GM21529 (cell line): ENCODE results near the gene KCNG3.

Source experiments
- ATAC-seq: cut with Tn5 transposase; IDR thresholded peaks from one replicate; pipeline ENCODE4 v1.9.1; 2021; ENCODE audit not compliant: unreplicated experiment

Gene KCNG3

DNA sequence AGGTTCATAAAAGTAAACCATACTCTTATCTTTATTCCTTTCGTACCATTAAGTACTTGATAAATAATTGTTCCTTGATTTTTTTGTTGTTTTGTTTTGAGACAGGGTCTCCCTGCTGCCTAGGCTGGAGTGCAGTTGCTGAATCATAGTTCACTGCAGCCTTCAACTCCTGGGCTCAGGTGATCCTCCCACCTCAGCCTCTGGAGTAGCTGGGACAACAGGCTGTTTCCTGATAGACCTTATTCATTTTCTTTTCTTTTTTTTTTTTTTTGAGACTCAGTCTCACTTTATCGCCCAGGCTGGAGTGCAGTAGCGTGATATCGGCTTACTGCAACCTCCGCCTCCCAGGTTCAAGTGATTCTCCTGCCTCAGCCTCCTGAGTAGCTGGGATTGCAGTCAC is 5.5 kb downstream of the KCNG3 start:
- ATAC-seq, result no peak

DNA sequence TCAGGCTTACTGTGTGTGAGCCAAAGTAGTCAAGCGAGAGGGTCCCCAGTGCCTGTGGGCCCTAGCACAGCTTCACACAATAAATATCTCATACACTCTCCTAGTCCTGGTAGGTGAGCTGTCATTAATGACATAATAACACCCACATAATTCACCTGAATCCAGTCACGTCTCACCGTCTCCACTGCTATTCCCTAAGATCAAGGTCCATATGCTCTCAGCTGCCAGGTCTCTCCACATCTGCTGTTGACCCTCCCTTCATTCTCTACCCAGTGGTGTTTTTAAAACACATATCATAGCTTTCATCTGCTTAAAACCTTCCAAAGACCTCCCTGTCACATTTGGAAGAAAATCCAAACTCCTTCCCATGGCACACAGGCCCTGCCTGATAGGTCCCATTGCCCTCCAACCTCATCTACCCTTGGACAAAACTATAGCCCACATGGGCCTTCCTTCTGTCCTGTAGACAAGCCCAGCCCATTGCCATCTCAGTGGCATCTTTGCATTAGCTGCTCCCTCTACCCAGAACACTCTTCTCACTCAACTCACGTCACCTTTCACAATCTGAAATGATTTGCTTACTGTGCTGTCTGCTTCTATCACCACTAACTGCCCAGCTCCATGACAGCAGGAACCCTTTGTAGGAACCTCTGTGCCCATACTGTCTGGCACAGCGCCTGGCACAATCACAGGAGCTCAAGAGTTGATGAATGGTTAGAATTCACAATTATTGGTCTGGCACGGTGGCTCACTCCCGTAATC is 7.5 kb downstream of the KCNG3 start:
- ATAC-seq, result no peak

- ATAC-seq, result no peak
Measured at GRCh38 chr2:42480402-42480801, 13.4 kb downstream of the KCNG3 start.

- ATAC-seq, result no peak
Measured at GRCh38 chr2:42474765-42475454, 18.9 kb downstream of the KCNG3 start.

DNA sequence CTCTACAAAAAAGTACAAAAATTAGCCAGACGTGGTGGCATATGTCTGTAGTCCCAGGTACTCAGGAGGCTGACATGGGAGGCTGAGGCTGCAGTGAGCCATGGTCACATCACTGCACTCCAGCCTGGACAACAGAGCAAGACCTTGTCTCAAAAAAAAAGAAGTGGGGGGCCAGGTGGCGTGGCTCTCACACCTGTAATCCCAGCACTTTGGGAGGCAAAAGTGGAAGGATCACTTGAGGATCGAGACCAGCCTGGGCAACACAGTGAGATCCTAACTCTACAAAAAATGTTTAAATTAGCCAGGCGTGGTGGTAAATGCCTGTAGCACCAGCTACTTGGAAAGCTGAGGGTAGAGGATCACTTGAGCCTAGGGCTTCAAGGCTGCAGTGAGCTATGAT is 23.1 kb downstream of the KCNG3 start:
- ATAC-seq, result no peak

DNA sequence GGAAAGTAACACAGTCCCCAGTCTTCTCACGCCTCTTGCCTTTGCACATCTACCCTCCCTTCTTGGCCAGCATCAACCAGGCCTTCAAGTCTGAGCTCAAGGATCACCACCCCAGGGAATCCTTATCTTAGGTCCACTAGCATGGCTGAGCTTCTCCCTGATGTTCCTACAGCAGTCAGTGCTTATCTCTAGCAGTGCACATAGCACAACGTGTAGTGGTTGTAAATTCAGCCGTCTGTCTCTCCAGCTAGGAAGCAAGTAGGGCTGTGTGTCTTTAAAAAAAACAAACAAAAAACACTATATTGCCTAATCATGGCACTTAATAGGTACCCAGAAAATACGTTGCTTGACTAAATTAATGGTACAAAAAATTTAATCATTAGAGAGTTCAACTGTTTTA is 29.2 kb downstream of the KCNG3 start:
- ATAC-seq, result no peak

DNA sequence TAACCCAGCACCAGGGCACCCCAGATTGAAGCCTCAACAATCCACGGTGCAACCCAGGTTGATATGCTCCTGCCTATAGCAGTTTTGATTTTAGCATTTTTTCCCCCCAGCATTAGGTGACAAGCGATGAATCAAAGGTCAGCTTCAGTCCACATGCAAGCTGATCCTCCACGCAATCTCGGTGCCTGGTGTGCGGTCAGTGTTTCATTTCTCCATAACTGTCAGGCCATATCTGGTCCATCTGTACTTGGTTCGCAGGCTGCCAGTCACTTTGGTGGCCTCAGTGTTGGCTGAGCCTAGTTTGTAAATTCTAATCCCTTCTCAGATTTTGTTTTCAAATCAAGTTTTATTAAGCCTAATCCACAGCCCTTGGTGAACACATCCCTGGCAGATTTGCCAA is 30.2 kb downstream of the KCNG3 start:
- ATAC-seq, result no peak

- no peak for ATAC-seq
Measured at GRCh38 chr2:42459296-42459695, 34.5 kb downstream of the KCNG3 start.

DNA sequence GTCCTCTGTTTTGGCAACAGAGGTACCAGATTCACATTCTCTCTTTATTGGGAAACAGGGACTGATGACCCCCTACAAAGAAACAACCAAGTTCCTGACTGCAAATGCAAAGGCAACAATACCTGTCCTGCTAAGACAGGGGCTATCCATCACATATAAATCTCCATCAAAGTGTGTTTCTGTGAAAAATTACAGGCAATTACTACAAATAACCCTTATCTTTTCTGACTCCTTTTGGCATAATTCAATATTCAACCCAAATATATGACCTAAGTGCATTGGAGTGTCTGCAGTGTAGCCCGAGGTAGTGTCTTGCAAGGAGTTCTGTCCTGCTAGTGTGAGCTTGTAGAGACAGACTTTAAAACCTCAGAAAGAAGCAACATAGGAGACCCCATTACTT is 35.4 kb downstream of the KCNG3 start:
- no peak for ATAC-seq

GRCh38 chr2:42457011-42457410 is 36.8 kb downstream of the KCNG3 start:
- ATAC-seq, result no peak

DNA sequence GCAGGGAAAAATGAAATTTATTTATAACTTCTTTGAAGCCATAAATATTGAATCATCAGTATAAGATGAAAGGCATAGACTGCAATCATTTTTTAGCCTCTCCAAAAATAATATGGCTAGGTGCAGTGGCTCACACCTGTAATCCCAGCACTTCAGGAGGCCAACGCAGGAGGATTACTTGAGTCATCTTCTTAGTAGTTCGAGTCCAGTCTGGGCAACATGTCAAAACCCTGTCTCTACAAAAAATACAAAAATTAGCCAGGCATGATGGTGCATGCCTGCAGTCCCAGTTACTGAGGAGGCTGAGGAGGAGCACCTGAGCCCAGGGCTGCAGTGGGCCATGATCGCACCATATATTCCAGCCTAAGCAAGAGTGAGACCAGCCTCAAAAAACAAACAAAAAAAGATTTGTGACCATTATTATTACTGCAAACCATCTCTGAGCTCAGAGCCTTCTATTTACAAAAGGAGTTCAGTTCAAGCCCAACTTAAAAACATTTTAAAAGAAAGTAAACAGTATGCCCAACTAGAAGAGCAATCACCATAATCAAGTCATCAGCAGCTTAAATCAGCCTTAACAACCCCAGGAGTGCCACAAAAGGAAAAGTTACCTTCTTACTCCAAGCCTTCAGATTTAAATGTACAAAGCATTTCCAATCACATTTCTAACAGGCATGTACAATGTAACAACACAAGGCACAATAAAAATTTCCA is 37.5 kb downstream of the KCNG3 start:
- no peak for ATAC-seq

GRCh38 chr2:42452545-42452944 is 41.2 kb downstream of the KCNG3 start:
- ATAC-seq, result no peak

DNA sequence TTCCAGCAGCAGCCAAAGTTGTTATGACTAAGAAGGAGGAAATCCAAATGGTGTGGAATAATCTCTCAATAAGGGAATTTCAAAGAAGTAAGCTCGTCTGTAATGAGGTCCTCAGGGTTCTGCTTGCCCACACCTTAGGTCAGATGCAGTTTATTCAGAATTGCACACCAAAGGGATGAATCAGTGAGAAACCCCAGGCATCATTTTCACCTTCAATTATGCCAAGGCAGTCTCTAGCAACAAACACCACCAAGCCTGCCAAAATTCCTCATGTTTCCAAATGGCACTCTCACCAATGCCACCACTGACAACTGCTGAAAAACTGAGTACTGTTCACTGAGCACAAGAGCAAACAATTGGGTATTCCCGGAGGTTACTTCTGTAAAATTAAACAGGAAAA is 43.6 kb downstream of the KCNG3 start:
- ATAC-seq, result no peak

DNA sequence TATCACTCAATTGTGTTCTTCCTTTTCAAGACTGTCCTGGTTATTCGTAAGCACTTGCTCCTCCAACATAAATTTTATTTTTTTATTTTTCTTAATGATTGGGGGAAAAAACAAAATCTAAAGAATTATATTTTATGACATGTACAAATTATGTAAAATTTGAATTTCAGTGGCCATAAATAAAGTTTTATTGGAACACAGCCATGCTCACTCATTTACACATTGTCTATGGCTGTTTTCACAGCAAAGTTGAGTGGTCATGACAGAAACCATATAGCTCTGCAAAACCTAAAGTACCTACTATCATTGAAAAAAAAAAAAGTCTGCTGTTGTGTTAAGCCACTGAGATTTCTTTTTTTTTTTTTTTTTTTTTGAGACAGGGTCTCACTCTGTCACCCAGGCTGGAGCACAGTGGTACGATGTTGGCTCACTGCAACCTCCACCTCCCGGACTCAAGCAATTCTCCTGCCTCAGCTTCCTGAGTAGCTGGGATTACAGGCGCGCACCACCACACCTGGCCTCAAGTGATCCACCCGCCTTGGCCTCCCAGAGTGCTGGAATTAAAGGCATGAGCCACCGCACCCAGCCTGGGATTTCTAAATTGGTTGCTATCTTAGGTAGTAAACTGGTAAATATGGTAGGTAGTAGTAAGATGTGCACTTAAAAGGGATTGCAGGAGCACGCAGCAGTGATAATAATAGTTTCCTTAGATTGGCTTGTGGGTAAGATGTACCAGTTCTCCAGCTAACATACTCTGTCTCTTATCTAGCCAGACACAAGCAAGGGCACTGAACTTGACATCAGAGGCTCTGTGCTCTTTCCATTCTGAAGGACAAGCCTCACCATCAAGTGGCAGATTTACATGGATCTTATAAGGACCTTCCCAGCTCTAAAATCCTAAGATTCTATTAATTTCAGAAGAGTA is 44.4 kb downstream of the KCNG3 start:
- no peak for ATAC-seq

GRCh38 chr2:42448163-42448562 is 45.6 kb downstream of the KCNG3 start:
- ATAC-seq, result no peak

DNA sequence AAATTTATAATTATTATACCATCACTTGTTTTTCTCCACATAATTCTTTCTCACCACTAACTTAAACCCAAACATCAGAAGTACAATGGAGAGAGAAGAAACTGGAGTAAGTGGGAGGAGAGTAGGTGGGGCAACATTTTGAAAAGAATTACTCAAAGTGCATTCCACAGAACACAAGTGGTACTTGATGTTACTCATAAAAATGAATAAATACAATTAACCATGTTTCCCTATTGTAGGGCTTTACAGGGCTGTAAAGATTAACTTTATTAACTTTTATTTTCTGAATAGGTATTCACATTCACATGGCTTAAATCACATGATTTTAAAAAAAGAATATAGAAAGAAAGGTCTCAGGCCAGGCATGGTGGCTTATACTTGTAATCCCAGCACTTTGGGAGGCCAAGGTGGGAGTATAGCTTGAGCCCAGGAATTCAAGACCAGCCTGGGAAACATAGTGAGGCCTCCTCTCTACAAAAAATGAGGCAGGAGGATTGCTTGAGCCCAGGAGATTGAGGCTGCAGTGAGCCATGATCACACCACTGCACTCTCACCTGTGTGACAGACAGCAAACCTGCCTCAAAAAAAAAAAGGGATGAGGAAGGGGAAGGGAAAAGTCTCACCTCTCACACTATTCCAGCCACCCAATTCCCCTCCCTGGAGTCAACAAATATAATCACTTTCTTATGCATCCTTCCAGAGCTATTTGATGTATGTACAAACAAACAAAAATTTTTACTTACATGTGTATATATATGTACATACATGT is 47.1 kb downstream of the KCNG3 start:
- ATAC-seq, result no peak

GRCh38 chr2:42443718-42444399 is 49.9 kb downstream of the KCNG3 start:
- no peak for ATAC-seq

- no peak for ATAC-seq
Measured at GRCh38 chr2:42442774-42443173, 51.0 kb downstream of the KCNG3 start.

GRCh38 chr2:42438685-42439084 is 55.1 kb downstream of the KCNG3 start:
- ATAC-seq, result no peak

DNA sequence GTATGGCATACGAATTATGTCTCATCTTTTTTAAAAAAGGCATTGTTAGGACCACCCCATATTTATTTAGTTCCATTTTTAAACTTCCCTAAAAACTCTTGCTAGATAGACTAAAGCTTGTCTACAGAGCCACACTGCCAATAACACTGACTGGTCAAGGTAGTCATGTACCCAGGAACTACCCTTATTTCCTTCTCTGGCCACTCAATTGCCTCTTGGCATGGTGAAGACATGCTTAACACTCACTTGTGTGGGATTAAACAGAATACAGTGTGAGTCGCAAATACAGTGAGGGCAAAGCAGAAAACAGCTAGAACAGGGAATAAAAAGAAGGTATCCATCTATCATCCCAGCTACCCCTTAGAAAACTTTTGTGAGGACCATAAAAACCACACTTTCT is 57.4 kb downstream of the KCNG3 start:
- ATAC-seq, result no peak
